GM18526 (cell line): Measurements from ENCODE around the gene LECT2.

Experiments used
- POLR2A ChIP-seq: IDR thresholded peaks from 3 replicates; pipeline ENCODE4 v1.6.1; 2011; ENCODE audit not compliant: insufficient read length; ENCODE audit errors: extremely low read depth

Gene LECT2

DNA sequence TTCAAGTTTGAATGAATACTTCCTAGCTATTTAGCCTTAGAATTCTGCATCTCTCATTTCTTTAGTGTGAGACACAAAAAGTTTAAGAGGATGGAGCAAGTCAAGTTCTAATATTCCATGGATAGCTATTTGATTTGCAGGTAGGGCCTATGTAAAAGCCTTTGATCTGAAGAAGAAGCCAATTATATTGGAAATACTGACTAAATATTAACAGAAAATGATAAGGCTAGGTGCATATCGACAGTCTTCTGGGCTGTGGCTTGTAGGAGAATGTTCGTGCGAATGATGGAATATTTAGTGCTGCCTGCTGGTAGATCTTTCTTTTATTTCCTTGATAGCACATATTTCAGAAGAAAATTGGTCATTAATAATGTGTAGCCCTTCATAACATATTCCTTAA lies at the start of gene LECT2:
Gene LECT2, minus strand, starts transcription at position 85 of the 400 bp plus-strand sequence. CDS start 150 bp downstream, outside the sequence.
- TF ChIP-seq POLR2A, result no peak

- TF ChIP-seq POLR2A, result no peak
Measured at GRCh38 chr5:136004436-136004835, 49.7 kb upstream of the LECT2 start.

DNA sequence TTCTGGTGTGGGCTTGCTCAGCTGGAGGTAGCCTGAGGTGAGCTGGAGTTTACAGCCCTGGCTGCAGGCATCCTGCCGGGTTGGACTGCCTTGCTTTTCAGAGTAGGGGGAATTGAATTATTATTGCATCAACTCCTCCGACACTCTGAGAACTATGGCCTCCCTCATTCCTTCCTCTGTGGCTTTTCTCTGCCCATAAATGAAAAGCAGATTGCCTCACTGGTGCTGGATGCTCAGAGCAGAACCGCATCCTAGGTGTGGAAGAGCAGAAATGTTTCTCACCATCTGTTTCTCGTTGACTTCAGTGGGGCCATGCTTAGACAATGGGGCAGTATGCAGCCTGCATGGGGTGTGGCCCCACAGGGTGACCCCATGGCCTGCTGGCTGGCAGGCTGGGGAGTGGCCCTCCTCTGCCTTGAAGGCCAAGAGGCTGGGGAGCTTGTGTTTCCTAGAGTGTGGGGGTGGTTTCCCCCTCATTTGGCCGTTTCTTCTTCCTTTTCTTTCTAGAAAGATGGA lies 46.7 kb upstream of the LECT2 start:
- TF ChIP-seq POLR2A, result no peak

- no peak for TF ChIP-seq POLR2A
Measured at GRCh38 chr5:136000932-136001331, 46.1 kb upstream of the LECT2 start.

GRCh38 chr5:136000147-136000546 lies 45.4 kb upstream of the LECT2 start:
- no peak for TF ChIP-seq POLR2A

GRCh38 chr5:135999406-136000139 lies 44.8 kb upstream of the LECT2 start:
- TF ChIP-seq POLR2A, result no peak

DNA sequence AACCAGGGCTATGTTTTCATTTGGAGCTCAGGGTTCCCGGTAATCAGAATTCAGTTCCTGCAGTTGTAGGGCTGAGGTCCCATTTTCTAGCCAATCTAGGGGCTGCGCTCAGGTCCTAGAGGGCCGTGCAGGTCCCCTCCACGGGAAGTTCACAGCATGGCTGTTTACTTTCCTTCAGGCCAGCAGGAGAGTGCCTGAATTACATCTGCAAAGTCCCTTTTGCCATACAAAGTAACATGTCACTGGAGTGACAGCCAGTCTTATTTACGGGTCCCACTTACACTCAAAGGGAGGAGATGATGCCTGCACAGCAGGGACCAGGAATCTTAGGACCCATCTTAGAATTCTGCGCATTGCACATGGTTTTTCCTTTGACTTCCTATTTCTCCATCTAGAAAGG lies 44.1 kb upstream of the LECT2 start:
- TF ChIP-seq POLR2A, result no peak

GRCh38 chr5:135997673-135998335 lies 43.0 kb upstream of the LECT2 start:
- TF ChIP-seq POLR2A, result no peak

DNA sequence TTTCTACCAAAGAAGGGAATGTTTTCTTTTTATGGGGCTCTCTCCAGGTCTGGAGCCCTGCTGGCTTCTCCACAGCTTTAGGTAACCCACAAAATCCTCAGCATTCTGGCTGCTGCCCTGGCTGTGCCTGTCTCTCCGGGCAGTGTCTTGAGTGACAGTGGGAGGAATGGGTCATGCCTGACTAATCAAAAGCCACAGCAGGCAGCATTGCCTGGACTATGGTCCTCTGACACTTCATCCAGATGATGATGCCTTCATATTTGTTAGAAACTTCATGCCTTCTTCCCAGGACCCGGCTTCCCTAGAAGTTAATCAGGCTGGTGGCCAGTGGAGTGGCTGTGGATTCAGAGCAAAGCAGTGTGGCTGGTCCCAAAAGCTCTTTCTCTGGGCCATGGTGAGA lies 41.8 kb upstream of the LECT2 start:
- TF ChIP-seq POLR2A, result no peak

- no peak for TF ChIP-seq POLR2A
Measured at GRCh38 chr5:135995976-135996375, 41.2 kb upstream of the LECT2 start.

GRCh38 chr5:135993880-135994636 lies 39.3 kb upstream of the LECT2 start:
- no peak for TF ChIP-seq POLR2A

GRCh38 chr5:135993335-135993879 lies 38.6 kb upstream of the LECT2 start:
- no peak for TF ChIP-seq POLR2A

GRCh38 chr5:135991429-135991828 lies 36.6 kb upstream of the LECT2 start:
- TF ChIP-seq POLR2A, result no peak

- no peak for TF ChIP-seq POLR2A
Measured at GRCh38 chr5:135990528-135991255, 35.9 kb upstream of the LECT2 start.

DNA sequence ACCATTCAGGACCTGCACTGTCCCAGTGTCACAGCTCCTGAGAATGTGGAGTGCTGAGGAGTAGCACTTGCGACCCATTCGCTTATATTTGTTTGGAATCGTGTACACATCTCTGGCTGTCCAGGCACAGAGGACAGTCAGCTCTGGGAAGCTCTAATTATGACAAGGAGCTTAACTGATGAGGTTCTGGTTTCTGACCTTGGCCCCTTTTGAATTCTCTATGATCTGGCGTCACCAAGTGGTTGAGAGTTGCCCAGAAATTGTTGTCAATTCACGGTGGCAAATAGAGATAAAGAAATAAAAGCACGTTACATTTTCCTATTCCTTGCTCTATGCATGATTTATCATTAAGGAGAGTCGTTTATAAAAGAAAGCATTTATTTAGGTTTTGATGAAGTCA lies 34.9 kb upstream of the LECT2 start:
- no peak for TF ChIP-seq POLR2A
